Left lung (tissue), 14 donors: Measurements from ENCODE around the gene ACSL5. TPM values are rescaled to one million over a fixed set of nuclear protein-coding genes. Genes with fewer than 3 reads are reported as not detected.

Source experiments
- ATAC-seq: fragments of 200-7000 bp; cut with Tn5 transposase; one replicate; pipeline ENCODE4 v1.9.1; 2020; ENCODE audit warnings: moderate library complexity
- DNase-seq, 4 donors: peaks; one replicate each; pipeline ENCODE4 v3.0.0-alpha.2; 2013 to 2020
- H3K27ac ChIP-seq, 2 donors: fragments of 200-600 bp; sonication (generic) in 1 of 2; one replicate each; pipeline versions ENCODE4 v1.5.0 to v1.8.0; 2020 to 2021
- H3K27me3 ChIP-seq, 2 donors: fragments of 200-600 bp; sonication (generic) in 1 of 2; one replicate each; pipeline versions ENCODE4 v1.5.0 to v1.8.0; 2020 to 2021
- H3K36me3 ChIP-seq, 2 donors: fragments of 200-600 bp; sonication (generic) in 1 of 2; one replicate each; pipeline versions ENCODE4 v1.5.0 to v1.8.0; 2020 to 2021
- H3K4me1 ChIP-seq, 2 donors: fragments of 200-600 bp; one replicate each; pipeline ENCODE4 v1.8.0; 2021
- H3K4me3 ChIP-seq, 2 donors: fragments of 200-600 bp; sonication (generic) in 1 of 2; one replicate each; pipeline versions ENCODE4 v1.5.0 to v1.8.0; 2020 to 2021; ENCODE audit warnings: mild to moderate bottlenecking in 1 of 2
- H3K9me3 ChIP-seq, 2 donors: fragments of 200-600 bp; sonication (generic) in 1 of 2; one replicate each; pipeline versions ENCODE4 v1.5.0 to v1.8.0; 2020 to 2021
- intact Hi-C, 2 donors: fragments of 100-400 bp; cut with DNase I; formaldehyde crosslinking; loops; one replicate each; pipeline versions ENCODE4 v1.11.2 to v1.14.2; 2022
- long read RNA-seq, 12 donors: library from polyadenylated mRNA in 2 of 12; unstranded in 2 of 12; transcript quantifications; one replicate each; pipeline ENCODE4 v2.0.0 and lab custom pipeline, GENCODE V29; 2019 to 2026
- polyA plus RNA-seq, 6 donors: library from polyadenylated mRNA; unstranded; fragments of 120-200 nt; gene quantifications; one replicate each; pipeline ENCODE4 v1.2.1, GENCODE V29; 2013; ENCODE audit not compliant: insufficient read length in 6 of 6
- total RNA-seq, 2 donors: library from RNA; stranded (reverse); fragmentation: NEBNext Ultra II Directional; extraction: Animal tissue kit (Norgen Biotek cat#: 25700); gene quantifications; one replicate each; pipeline ENCODE4 v1.2.1, GENCODE V29; 2021
- TF ChIP-seq, protein P1 (sequence below), 2 donors: fragments of 200-600 bp; sonication (generic) in 1 of 2; IDR thresholded peaks; one replicate each; pipeline versions ENCODE4 v1.5.0 to v1.8.0; 2021; ENCODE audit warnings: antibody characterized with exemption in 2 of 2
- donor health status: DM: no; HTN: yes; CAD: no.
- donor health status: DM: no; HTN: no; CAD: no.

The ACSL5 gene, protein sequence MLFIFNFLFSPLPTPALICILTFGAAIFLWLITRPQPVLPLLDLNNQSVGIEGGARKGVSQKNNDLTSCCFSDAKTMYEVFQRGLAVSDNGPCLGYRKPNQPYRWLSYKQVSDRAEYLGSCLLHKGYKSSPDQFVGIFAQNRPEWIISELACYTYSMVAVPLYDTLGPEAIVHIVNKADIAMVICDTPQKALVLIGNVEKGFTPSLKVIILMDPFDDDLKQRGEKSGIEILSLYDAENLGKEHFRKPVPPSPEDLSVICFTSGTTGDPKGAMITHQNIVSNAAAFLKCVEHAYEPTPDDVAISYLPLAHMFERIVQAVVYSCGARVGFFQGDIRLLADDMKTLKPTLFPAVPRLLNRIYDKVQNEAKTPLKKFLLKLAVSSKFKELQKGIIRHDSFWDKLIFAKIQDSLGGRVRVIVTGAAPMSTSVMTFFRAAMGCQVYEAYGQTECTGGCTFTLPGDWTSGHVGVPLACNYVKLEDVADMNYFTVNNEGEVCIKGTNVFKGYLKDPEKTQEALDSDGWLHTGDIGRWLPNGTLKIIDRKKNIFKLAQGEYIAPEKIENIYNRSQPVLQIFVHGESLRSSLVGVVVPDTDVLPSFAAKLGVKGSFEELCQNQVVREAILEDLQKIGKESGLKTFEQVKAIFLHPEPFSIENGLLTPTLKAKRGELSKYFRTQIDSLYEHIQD
- total RNA-seq (10 to 100 TPM; 68.0 to 82.5 TPM), polyA plus RNA-seq (10 to 100 TPM; 10.5 to 16.5 (median 13.4) TPM)
- long read RNA-seq, donor 1, partial matches to known transcripts: 81 of 95 reads
- long read RNA-seq, donor 1, other reads (novel, unspliced or antisense): 12 of 95 reads
- long read RNA-seq, donor 2, partial matches to known transcripts: 0 of 2 reads
- long read RNA-seq, donor 2, other reads (novel, unspliced or antisense): 0 of 2 reads
- long read RNA-seq, donor 3, partial matches to known transcripts: 20 of 27 reads
- long read RNA-seq, donor 3, other reads (novel, unspliced or antisense): 6 of 27 reads
- long read RNA-seq, donor 4, transcript ACSL5-203 (21 exons, 3,353 nt): major isoform, 10 of 19 reads
- long read RNA-seq, donor 4, partial matches to known transcripts: 6 of 19 reads
- long read RNA-seq, donor 4, other reads (novel, unspliced or antisense): 2 of 19 reads
- long read RNA-seq, donor 5: 0 reads
- long read RNA-seq, donor 6, partial matches to known transcripts: 0 of 1 reads
- long read RNA-seq, donor 6, other reads (novel, unspliced or antisense): 0 of 1 reads
- long read RNA-seq, donor 7: 0 reads
- long read RNA-seq, donor 8, partial matches to known transcripts: 0 of 3 reads
- long read RNA-seq, donor 8, other reads (novel, unspliced or antisense): 0 of 3 reads
- long read RNA-seq, donor 9: 0 reads
- long read RNA-seq, donor 10, transcript ACSL5-202 (21 exons, 3,351 nt): major isoform, 10 of 23 reads
- long read RNA-seq, donor 10, transcript ACSL5-203 (21 exons, 3,353 nt): minor isoform, 7 of 23 reads
- long read RNA-seq, donor 10, partial matches to known transcripts: 2 of 23 reads
- long read RNA-seq, donor 10, other reads (novel, unspliced or antisense): 4 of 23 reads
- long read RNA-seq, donor 11: 0 reads
- long read RNA-seq, donor 12, partial matches to known transcripts: 0 of 3 reads
- long read RNA-seq, donor 12, other reads (novel, unspliced or antisense): 0 of 3 reads

DNA sequence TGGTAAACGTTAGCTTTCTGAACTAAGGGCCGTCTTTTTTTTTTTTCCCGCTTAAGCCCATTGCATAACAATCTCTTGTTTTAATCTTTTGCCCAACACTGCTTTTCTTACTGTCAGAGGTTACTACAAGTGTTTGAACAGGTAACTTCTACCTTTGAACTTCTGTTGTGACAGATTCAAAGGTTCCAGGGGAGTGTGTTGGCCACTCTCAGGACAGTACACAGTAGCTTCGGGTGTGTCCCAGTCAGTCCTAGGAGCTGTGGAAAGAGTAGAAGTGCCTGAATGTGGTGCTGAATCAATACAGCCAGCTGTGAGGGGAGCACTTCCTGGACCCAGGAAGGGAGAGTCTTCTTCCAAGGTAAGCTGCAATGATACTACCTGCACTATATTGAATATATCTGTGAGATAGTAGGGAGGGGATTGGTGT lies at the start of gene ACSL5:
Gene ACSL5, plus strand, starts transcription at position 205 of the 427 bp plus-strand sequence. CDS start 20,831 bp downstream, outside the sequence.
- DNase-seq: no peak
- Histone ChIP-seq H3K27ac (peak within 1 kb of the TSS; percentile 85 to 93), H3K9me3 (no peaks in the 10 kb centered on the region), H3K4me1 (peaks cover 11 to 50% of the 10 kb centered on the region in 2 donors), H3K36me3 (no peaks in the 10 kb centered on the region), H3K27me3 (no peaks in the 10 kb centered on the region), H3K4me3 (peak within 1 kb of the TSS in 1 of 2 donors; percentile 70)
- intact Hi-C loops: no loop called here
- TF ChIP-seq, protein P1, sequence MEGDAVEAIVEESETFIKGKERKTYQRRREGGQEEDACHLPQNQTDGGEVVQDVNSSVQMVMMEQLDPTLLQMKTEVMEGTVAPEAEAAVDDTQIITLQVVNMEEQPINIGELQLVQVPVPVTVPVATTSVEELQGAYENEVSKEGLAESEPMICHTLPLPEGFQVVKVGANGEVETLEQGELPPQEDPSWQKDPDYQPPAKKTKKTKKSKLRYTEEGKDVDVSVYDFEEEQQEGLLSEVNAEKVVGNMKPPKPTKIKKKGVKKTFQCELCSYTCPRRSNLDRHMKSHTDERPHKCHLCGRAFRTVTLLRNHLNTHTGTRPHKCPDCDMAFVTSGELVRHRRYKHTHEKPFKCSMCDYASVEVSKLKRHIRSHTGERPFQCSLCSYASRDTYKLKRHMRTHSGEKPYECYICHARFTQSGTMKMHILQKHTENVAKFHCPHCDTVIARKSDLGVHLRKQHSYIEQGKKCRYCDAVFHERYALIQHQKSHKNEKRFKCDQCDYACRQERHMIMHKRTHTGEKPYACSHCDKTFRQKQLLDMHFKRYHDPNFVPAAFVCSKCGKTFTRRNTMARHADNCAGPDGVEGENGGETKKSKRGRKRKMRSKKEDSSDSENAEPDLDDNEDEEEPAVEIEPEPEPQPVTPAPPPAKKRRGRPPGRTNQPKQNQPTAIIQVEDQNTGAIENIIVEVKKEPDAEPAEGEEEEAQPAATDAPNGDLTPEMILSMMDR (IDR thresholded peaks at IDR 0.05): no peak
- peak; percentile 57 for ATAC-seq

DNA sequence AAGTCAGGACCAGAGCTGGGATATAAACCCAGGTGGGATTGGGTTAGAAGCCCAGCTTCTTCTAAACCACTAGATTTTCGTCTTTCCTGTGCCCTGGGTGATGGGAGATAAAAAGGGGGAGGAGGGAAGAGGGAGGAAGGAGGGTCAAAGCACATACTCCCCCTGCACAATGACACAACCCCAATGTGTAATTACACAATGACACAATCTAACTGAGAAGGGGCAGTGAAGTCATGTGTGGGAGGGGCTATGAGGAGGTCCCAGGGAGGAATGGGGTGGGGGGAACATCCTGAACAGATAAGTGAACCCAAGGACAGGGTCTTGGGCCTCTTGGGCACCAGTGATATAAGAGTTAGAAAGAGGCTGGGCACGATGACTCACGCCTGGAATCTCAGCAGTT lies 46.2 kb upstream of the ACSL5 start:
- DNase-seq: no peak
- Histone ChIP-seq H3K9me3 (no peaks in the 10 kb centered on the region), H3K36me3 (no peaks in the 10 kb centered on the region), H3K27me3 (no peaks in the 10 kb centered on the region), H3K4me1 (no peaks in the 10 kb centered on the region), H3K4me3 (no peak overlapping the region), H3K27ac (no peak overlapping the region)
- intact Hi-C loops: no loop called here
- ATAC-seq: no peak
- TF ChIP-seq, protein P1 (IDR thresholded peaks at IDR 0.05): no peak

DNA sequence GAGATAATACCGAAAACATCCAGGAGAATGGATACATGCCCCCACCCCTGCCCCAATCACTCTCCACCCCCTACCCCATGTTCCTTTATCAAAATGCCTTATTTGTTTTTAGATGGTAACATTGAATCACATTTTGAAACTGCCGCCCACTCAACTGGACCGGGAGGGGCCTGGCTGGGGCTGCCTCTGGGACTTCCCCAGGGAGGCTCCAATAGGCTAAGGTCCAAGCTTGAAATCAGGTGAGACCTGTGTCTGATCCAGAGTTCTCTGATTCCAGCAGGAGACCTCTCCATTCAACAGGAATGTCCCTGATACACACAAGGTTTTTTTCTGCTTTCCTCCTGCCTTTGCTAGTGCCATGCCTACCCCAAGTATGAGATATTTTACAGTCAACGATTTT lies 43.8 kb upstream of the ACSL5 start:
- Histone ChIP-seq H3K36me3 (no peaks in the 10 kb centered on the region), H3K4me3 (no peak overlapping the region), H3K27ac (no peak overlapping the region), H3K4me1 (no peaks in the 10 kb centered on the region), H3K9me3 (no peaks in the 10 kb centered on the region), H3K27me3 (no peaks in the 10 kb centered on the region)
- TF ChIP-seq, protein P1 (IDR thresholded peaks at IDR 0.05): no peak
- ATAC-seq (no peak), DNase-seq (no peak)
- intact Hi-C loops: no loop called here

DNA sequence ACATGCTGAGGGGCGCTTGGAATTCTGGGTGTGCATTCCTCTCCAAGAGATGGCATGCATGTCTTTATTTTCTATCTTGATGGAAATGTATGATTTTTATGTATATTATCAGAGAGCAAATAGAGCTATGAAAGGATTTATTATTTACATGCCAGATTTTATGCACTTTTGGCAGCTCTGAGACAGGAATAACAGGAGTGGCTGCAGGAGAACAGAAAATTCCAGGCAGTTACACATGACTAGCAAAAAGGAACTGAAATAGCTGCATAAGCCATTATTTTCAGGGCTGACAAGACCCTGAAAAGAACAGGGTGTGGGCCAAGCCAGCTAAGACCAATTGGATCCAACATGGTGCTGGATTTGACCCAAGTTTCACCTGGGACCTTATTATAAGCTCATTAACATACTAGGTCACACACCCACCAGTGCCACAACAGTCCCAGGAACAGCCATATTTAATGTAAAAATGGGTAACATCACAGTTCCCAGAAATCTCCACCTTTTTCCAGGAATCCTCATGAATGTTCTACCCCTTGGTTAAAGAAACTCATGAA lies 43.2 kb upstream of the ACSL5 start:
- DNase-seq: peak in 1 of 4 donors; percentile 7
- no peaks in the 10 kb centered on the region for H3K4me1 ChIP-seq
- no peaks in the 10 kb centered on the region for H3K27me3 ChIP-seq
- no peaks in the 10 kb centered on the region for H3K36me3 ChIP-seq
- intact Hi-C loops: no loop called here
- no peak overlapping the region for H3K27ac ChIP-seq
- H3K9me3 ChIP-seq: no peaks in the 10 kb centered on the region
- TF ChIP-seq, protein P1 (IDR thresholded peaks at IDR 0.05): no peak
- no peak for ATAC-seq
- no peak overlapping the region for H3K4me3 ChIP-seq
